HG02885 (cell line): ENCODE data around the gene PIK3CD.
"Not testable (repeated sequence)": the region's sequence is repeated elsewhere in the genome, so short reads cannot be mapped to it uniquely, and the experiment has no call there.

Source experiments
- ATAC-seq: cut with Tn5 transposase; IDR thresholded peaks from one replicate; pipeline ENCODE4 v1.9.1; 2021; ENCODE audit warnings: mild to moderate bottlenecking; ENCODE audit not compliant: unreplicated experiment, poor library complexity

Gene PIK3CD

DNA sequence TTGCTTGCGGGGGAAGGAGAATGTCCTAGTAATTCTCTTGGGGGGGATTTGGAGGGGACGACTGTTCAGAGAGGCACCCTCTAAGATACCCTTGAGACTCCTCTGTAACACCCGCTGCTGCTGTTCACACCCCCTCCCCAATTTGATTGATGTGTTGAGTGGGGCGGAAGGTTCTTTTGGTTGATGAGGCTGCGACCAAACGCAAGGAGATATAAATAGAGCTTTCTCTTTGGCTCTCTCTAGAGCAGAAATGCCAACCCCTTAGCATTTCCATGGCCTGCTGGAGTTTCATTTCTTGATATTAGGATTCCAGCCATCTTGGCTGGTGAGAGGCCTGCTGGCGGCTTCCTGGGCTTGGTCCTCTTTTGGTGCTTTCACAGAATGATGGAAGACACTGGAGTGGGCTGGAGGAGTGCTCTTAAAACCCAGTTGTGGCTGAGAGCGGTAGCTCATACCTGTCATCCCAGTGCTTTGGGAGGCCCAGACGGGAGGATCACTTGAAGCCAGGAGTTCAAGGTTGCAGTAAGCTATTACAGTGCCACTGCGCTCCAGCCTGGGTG is 2.0 kb downstream of the PIK3CD start:
- no peak for ATAC-seq

DNA sequence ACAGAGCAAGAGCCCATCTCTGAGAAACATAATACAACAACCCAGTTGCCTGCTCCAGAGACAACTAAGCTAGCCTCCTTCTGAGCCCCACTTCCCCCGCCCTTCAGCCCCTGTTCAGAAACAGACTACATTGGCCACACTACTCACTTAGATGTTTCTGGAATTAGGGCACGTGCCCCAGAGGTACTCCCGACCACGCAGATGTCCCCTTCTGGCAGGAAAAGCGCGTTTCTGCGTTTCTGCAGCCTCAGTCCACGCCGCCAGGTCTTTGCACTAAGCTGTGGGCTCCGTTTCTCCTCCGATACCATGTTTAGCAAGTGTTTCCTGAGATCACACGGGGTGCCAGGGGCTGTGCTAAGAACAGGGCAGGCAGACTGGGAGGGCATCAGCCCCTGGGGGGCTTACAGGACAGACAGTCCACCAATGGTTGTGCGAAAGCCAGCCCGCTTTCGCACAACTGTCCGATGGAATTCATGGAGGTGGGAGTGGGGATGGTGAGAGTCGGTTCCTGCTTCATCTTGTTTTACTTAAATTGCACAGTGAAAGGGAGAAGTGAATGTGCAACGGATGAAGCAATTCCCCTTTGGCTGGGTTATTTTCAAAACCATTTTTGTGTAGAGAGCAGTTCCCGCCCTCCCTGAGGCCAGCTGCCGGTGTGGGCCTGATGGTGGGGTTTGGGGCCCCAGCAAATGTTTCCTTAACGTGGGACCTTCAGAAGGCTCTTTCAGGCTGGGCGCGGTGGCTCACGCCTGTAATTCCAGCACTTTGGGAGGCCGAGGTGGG is 2.7 kb downstream of the PIK3CD start:
- ATAC-seq, result no peak

DNA sequence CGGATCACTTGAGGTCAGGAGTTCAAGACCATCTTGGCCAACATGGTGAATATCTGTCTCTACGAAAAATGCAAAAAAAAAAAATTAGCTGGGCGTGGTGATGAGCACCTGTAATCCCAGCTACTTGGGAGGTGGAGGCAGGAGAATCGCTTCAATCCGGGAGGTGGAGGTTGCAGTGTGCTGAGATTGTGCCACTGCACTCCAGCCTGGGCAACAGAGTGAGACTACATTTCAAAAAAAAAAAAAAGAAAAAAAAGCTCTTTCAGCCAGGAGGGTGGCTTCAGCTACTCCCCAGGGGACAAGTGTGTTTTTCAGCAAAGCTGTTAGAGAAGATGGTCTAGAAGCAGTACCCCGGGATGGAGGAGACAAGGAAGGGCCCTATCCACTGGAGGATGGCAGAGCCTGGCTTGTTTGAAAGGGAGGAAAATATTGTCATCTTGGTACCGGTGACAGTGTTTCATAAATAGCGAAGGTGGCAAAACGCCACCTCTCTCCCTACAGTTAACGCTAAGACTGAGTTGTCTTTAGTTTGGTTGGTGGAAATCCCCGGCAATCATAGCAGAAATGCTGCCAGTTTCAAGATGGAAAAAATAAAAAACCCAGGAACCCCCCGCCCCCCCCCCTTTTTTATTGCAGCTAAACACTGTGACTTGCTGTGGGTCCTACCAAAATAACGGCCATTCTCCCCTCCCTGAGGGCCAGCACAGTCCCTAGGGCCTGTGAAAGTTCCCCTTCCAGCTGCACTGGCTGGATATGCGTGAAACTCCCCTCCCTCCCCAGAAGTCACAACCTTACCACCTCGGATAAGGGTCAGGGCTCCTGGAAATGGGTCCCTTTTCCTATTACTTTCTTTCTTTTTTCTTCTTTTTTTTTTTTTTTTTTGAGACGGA is 3.5 kb downstream of the PIK3CD start:
- ATAC-seq, result no peak

DNA sequence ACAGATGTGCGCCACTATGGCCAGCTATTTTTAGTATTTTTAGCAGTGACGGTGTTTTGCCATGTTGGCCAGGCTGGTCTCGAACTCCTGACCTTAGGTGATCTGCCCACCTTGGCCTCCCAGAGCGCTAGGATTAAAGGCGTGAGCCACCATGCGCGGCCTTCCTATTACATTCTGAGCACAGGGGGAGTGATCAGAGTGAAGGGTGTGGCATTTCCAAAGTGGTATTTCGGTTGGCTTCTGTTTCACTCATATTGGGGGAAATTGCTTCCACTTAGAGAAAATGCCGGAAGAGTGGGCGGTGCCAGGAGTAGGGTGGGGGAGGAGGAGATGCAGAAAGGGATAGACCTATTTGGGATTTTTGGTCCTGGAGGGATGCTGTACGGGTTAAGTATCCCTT is 4.3 kb downstream of the PIK3CD start:
- no peak for ATAC-seq

DNA sequence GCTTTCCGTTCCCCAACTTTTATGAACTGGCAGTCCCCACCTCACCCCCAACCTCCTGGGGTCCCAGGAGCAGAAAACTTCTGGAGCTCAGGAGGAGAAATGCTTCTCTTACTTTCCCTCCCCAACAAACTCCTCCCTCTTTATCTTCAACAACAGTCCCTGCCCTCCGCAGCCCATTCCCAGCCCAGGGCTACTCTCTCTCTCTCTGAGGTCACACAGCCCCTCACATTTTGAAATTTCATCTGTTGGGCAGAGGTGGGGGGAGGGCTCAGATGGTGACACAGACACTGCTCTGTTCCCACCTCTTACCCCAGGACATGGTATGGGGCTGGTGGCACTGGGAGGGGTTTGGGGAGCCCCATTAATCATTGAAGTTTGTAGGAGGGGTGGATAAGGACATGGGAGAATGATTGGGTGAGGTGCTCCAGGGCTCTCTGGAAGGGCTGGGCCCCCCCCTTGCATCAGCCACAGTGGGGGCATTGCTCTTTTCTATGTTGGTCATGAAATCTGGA is 6.0 kb downstream of the PIK3CD start:
- ATAC-seq, result no peak

DNA sequence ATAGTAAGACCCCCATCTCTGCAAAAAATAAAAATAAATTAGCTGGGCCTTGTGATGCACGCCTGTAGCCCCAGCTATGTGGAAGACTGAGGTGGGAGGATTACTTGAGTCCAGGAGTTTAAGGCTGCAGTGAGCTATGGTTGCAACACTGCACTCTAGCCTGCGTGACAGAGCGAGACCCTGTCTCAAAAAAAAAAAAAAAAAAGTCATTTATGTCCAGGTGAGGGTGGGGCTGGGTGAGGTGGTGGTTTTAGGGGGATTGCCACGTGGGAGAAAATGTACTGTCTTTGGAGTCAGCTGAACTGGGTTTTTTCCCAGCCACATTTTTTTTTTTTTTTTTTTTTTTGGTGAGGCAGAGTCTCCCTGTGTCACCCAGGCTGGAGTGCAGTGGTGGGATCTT is 6.7 kb downstream of the PIK3CD start:
- no peak for ATAC-seq

DNA sequence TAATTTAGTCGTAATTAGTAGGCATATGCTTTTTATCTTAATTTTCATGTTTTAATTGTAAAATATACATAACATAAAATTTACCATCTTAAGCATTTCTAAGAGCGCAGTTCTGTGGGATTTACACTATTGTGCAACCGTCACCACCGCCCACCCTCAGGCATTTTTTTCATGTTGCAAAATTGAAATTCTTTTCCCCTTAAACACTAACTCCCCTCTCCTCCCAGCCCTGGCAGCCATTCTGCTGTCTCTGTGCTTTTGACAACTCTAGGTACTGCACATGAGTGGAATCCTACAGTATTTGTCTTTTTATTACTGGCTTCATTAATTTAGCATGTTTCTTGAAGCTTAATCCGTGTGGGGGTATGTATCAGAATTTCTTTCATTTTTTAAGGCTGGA is 7.8 kb downstream of the PIK3CD start:
- ATAC-seq, result no peak

DNA sequence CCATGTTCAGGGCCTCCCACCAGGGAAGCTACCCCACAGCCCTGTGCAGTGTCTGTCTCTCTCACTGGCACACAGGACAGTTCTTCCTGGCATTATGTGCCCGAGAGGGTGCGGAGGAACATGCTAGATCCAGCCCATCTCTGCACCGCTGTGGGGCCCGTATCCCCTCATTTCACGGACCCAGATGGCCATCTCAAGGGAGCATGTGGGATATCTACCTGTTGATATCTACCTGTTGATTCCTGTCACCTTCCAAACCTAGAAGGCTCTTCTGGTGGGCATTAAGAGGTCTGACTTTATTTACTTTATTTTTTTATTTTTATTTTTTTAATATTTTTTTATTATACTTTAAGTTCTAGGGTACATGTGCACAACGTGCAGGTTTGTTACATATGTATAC is 11.7 kb downstream of the PIK3CD start:
- ATAC-seq, result no peak

DNA sequence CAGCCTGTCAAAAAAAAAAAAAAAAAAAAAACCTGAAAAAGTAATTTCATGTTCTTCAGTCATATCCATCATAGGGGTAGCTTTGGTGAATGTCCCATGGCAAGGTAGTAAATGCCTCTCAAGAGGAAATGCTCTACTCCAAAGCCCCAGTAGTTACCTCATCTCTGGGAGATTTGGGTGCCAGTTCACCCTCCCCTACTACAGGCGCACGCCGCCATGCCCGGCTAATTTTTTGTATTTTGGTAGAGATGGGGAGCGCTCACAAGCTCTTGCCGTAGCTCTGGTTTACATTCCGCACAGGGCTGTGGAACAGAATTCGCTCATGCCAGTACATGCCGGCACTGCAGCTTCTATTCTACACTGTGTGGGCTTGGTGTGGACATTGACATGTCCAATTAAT is 13.7 kb downstream of the PIK3CD start:
- no peak for ATAC-seq

DNA sequence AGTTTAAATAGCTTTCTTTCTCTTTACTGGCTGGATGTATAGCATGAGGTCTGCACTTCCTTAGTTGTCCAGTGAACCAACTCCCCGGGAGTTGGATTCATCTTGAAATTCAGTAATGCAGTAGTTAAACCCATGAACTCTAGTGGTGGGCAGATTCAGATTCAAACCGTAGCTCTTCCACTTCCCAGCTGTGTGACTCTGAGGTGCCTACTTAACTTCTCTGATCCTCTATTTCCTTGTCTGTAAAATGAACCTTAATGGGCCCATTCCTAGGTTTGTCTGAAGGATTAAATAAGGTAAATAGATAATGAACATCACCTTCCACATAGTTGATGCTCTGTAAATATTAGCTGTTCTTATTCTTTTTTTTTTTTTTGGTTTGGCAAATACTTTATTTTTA is 16.5 kb downstream of the PIK3CD start:
- no peak for ATAC-seq

DNA sequence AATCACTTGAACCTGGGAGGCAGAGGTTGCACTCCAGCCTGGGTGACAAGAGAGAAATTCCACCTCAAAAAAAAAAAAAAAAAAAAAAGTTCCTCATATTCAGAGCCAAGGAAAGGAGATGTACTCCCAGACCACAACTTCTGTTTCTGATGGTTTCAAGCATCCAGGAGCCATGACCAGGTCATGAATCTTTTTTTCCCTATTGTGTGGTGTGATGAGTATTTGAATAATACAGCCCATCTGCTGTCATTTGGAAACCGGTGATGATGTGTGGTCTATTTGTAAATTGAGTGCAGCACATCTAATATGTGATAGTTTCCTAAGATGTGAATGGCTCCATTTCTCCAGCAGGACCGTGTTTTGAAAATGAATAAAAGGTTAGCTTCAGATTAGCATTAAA is 18.6 kb downstream of the PIK3CD start:
- ATAC-seq, result no peak

DNA sequence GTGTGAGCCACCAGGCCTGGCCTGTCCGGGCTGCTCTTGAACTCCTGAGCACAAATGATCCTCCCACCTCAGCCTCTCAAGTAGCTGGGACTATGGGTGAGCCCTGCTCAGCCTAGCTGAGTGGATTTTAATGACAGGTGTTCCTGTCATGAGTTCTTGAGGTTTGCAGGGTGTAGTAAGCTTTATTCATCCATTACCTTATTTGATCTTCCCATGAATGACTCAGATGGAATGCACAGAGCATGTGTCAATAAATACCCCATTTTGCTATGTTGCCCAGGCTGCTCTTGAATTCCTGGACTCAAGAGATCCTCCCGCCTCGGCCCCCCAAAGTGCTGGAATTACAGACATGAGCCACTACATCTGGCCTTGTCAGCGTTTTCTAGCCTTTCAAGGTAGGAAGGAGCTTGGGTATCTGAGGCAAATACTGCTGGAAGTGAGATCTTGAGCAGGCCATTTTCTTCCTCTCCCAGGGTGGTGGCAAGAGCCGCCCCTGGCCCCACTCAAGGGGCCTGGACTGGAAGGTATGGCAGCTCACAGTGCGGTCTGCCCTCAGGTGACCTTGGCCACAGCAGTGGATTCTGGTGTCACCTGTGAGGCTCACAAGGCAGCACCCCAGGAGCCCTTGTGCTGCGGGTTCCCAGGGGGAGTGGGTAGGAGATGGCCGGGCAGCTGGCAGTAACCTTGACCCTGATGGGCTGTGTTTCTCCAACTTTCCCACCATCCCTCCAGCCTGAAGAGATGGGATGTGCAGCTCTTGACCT is 20.0 kb downstream of the PIK3CD start:
- no peak for ATAC-seq

DNA sequence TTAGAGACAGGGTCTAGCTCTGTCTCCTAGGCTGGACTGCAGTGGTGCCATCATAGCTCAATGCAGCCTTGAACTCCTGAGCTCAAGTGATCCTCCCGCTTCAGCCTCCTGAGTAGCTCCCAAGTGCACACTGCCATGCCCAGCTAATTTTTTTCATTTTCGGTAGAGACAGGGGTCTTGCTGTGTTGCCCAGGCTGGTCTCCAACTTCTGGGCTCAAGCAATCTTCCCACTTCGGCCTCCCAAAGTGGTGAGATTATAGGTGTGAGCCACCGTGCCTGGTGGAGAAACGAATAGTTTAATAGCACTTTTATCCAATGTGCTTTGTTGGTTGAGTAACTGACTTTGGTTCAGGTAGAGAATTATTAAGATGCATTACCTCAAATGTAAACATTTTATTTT is 20.9 kb downstream of the PIK3CD start:
- ATAC-seq, result no peak

DNA sequence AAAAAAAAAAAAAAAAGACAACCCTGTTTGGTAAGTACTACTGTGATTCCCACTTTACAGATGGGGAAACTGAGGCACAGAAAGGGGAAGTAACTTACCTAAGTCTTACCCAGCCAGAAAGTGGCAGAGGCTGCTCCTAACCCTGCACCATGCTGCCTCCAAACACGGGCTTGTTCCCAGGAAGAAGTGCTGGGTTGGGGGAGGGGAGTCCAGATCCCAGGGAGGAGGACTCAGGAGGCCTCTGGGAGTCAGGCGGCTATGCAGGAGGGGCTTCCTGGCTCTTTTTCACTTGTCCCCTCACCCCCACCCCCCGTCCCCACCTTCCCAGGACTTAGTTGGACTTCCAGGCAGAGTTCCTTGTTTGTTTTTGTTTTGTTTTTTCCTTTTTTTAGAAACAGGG is 23.9 kb downstream of the PIK3CD start:
- ATAC-seq, result no peak

DNA sequence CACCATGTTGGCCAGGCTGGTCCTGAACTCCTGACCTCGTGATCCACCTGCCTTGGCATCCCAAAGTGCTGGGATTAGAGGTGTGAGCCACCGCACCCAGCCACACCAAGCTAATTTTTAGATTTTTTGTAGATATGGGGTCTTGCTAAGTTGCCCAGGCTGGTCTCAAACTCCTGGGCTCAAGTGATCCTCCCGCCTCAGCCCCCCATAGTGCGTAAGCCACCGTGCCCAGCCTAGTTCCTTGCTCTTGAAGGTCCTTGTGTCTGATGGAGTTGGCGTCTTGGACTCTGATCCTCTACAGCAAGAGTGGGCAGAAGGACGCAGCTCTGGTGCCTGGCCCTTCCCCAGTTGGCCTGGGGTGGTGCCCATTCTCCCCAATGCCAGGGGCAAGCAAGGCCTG is 24.6 kb downstream of the PIK3CD start:
- ATAC-seq, result not testable (repeated sequence)

DNA sequence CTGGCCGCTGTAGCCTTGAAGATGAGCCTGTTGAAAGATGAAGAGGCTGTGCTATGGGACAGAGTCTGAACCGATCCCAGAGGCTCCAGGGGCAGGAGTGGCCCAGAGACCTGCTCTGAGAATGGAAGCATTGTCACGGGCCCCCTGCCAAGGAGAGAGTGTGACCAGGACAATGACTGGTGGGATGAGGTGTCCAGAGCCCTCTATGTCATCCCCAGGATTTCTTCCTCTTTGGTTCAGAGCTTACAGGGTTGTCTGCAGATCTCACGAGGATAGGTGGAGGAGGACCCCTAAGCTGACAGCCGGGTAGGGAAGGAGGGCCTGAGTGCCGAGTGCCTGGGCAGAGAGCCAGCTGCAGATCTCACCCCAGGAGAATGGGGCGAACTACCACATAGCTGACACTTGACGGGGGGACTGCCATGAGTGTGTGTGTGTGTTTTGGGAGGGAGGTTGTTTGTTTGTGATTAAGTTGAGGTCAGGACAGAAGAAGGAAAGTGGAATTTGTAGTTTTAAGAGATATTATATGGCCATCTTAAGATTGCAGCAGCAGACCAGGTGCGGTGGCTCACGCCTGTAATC is 25.4 kb downstream of the PIK3CD start:
- ATAC-seq, result no peak

DNA sequence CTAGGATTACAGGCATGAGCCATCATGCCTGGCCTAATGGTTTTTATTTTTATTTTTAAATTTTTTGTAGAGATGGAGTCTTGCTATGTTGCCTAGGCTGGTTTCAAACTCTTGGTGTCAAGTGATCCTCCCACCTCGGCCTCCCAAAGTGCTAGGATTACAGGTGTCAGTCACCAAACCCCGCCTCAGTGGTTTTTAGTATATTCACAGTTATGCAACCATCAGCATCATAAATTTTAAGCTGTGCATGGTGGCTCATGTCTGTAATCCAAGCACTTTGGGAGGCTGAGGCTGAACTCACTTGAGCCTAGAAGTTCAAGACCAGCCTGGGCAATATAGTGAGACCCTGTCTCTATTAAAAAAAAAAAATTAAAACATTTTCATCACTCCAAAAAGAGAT is 28.6 kb downstream of the PIK3CD start:
- no peak for ATAC-seq

DNA sequence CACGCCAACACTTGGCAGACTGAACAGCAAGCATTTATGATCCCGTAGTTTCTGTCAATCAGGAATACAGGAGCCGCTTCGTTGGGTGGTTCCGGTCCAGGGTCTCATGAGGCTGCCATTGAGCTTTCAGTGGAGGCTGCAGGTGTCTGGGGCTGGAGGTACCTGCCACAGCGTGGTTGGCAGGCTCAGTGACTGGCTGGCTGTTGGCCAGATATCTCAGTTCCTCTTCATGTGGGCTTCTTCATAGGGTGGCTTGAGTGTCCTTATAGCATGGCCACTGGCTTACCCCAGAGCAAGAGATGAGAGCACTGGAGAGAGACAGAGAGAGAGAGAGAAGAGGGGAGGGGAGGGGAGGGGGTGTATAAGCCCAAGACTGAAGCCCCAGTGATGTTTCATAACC is 29.3 kb downstream of the PIK3CD start:
- ATAC-seq, result no peak

DNA sequence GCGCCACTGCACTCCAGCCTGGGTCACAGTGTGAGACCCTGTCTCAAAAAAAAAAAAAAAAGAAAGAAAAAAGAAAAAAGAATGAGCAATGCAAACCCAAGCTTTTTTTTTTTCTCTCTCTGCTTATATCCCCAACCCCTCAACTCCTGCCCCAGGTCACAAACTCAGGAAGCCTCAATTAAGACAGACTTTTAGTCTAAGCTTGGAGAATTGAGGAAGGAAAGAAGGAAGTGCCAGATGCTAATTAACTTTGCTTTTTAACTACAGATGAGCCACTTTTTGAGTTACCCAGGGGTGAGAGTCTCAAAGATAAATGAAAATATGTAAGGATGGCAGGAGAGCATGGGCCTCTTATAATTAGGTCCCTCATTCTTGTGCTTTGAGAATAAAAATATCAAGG is 33.3 kb downstream of the PIK3CD start:
- no peak for ATAC-seq
